GM12891 (cell line): ENCODE measurements around the gene CEACAM5.

Experiments
- PAX5 ChIP-seq: IDR thresholded peaks from 2 replicates; pipeline ENCODE4 v1.6.1; 2011; ENCODE audit warnings: low read length, moderate library complexity, mild to moderate bottlenecking; ENCODE audit not compliant: insufficient read depth, severe bottlenecking
- POLR2A ChIP-seq: IDR thresholded peaks from 2 replicates; pipeline ENCODE4 v1.6.1; 2011; ENCODE audit warnings: low read depth, low read length, control low read depth
- POLR2AphosphoS5 ChIP-seq: IDR thresholded peaks from 2 replicates; pipeline ENCODE4 v1.6.1; 2011; ENCODE audit warnings: low read depth, low read length, control low read depth
- POU2F2 ChIP-seq: IDR thresholded peaks from 2 replicates; pipeline ENCODE4 v1.6.1; 2011; ENCODE audit warnings: low read depth, mild to moderate bottlenecking, control low read depth, low read length, moderate library complexity
- SPI1 ChIP-seq: IDR thresholded peaks from 2 replicates; pipeline ENCODE4 v1.6.1; 2011; ENCODE audit warnings: low read depth, low read length, control low read depth
- TAF1 ChIP-seq: IDR thresholded peaks from 2 replicates; pipeline ENCODE4 v1.6.1; 2011; ENCODE audit warnings: low read depth, low read length, control low read depth

GRCh38 chr19:41695745-41696144 is 12.7 kb upstream of the CEACAM5 start:
- TF ChIP-seq POLR2AphosphoS5 = no peak
- no peak for TF ChIP-seq TAF1
- no peak for TF ChIP-seq POLR2A
- no peak for TF ChIP-seq PAX5
- no peak for TF ChIP-seq SPI1
- TF ChIP-seq POU2F2 = no peak
